AG04449 (cell line): ENCODE results near the gene PUDP.

Experiments
- CTCF ChIA-PET: fragments of 350-600 bp; formaldehyde crosslinking; extraction: SDS; loops from one replicate; lab custom pipeline; 2021; ENCODE audit warnings: antibody characterized with exemption; lab: Yijun Ruan, JAX
- POLR2A ChIA-PET: fragments of 400-600, 350-600 bp; formaldehyde crosslinking; extraction: SDS; loops from one replicate; lab custom pipeline; 2020; ENCODE audit warnings: antibody characterized with exemption, inconsistent platforms; lab: Yijun Ruan, JAX
- DNase-seq: peaks from one replicate; pipeline ENCODE4 v3.0.0-alpha.2; 2010; ENCODE audit warnings: low read depth, low spot score
- H3K4me3 ChIP-seq: 2 replicates; pipeline ENCODE4 v1.5.1; 2011; ENCODE audit warnings: low read depth, mild to moderate bottlenecking, control low read depth, low read length
- CTCF ChIP-seq: IDR thresholded peaks from one replicate; pipeline ENCODE4 v1.5.1; 2011; ENCODE audit warnings: mild to moderate bottlenecking, moderate library complexity, low read length, control low read depth, inconsistent platforms; ENCODE audit not compliant: insufficient read depth; ENCODE audit errors: missing control alignments

PUDP gene

GRCh38 chrX:7116081-7116480, 31.9 kb downstream of the PUDP start:
- POLR2A ChIA-PET = no interaction called here
- TF ChIP-seq CTCF = no peak
- H3K4me3 ChIP-seq = no peak overlapping the region
- CTCF ChIA-PET = interaction anchor here (2.2 kb wide), 1 partner anchor 12 kb away, joined by 5 read pairs; no protein-coding TSS in a partner anchor
- no peak for DNase-seq

- POLR2A ChIA-PET = no interaction called here
- CTCF ChIA-PET = interaction anchor here (2.2 kb wide), 1 partner anchor 12 kb away, joined by 5 read pairs; no protein-coding TSS in a partner anchor
- H3K4me3 ChIP-seq = no peak overlapping the region
- no peak for TF ChIP-seq CTCF
- no peak for DNase-seq
Measured at GRCh38 chrX:7115557-7115956, 32.4 kb downstream of the PUDP start.

DNA sequence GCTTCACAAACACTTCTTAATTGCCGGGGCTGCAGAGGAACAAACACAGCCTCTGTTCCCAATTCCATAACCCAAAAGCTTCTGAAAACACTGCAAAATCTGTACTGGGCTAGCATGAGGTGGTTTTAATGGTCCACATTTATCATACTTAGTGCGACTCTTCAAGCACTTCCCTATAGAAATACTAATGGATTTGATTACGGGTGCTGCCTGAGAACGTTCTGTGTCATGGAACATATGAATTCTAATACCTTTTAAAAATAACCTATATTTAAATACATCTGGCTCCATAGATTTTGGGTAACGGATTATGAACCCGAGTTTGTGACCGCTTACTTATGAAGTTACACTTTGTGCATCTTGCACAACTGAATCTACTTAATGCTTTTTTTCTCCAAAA, 35.9 kb downstream of the PUDP start:
- POLR2A ChIA-PET = no interaction called here
- H3K4me3 ChIP-seq = no peak overlapping the region
- TF ChIP-seq CTCF = no peak
- CTCF ChIA-PET = no interaction called here
- no peak for DNase-seq

DNA sequence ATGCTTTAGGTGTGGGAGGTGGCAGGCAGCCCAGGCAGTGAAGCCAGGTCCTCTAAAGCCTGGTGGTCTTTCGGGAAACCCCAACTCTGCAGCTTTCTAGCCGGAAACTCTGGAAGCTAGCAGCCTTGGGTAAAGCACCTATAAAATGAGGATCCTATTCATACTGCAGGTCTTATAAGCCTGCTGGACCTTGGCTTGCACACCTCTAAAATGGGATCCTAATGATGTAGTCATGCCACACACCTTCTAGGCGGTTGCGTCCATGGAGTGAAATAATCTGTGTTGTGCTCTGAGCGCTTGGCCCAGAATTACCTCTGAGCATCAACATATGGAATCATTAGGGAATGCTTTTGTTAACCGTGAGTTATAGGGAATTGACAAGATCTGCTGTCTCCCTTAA, 36.4 kb downstream of the PUDP start:
- H3K4me3 ChIP-seq = no peak overlapping the region
- ChIA-PET CTCF (no interaction called here), POLR2A (no interaction called here)
- TF ChIP-seq CTCF = no peak
- no peak for DNase-seq

DNA sequence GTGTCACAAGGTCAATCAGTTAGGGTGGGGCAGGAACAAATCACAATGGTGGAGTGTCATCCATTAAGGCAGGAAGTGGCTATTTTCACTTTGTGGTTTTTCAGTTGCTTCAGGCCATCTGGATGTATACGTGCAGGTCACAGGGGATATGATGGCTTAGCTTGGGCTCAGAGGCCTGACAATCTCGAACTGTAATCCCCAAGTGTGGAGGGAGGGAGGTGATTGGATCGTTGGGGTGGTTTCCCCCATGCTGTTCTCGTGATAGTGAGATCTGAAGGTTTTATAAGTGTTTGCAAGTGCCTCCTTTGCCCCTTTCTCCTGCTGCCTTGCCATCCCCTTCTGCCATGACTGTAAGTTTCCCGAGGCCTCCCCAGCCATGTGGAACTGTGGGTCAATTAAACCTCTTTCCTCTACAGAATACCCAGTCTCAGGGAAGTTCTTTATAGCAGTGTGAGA, 37.1 kb downstream of the PUDP start:
- CTCF ChIA-PET = no interaction called here
- DNase-seq = no peak
- no peak overlapping the region for H3K4me3 ChIP-seq
- no peak for TF ChIP-seq CTCF
- POLR2A ChIA-PET = no interaction called here

- H3K4me3 ChIP-seq = no peak overlapping the region
- POLR2A ChIA-PET = no interaction called here
- CTCF ChIA-PET = no interaction called here
- no peak for TF ChIP-seq CTCF
- DNase-seq = no peak
Measured at GRCh38 chrX:7109838-7110793, 37.8 kb downstream of the PUDP start.
